Measurements from ENCODE around the gene KSR1. TPM values are rescaled to one million over a fixed set of nuclear protein-coding genes. Genes with fewer than 3 reads are reported as not detected.

The KSR1 gene
- total and polyA plus RNA-seq, 9 of the 15 experiments (the other 6 are each of a cell fraction or from before 2014, with no cell fraction given): 1.4 to 51.7 (median 18.4) TPM

- H3K4me1 ChIP-seq (replicated peaks in 1 of 2; ENCODE audit: control insufficient read depth in 2 of 2, insufficient read depth in 2 of 2, low read length in 2 of 2): peaks cover 8 to 10% of the 10 kb centered on the region in 2 experiments; a peak in 3 of 5 replicates
- no peaks in the 10 kb centered on the region for H3K36me3 ChIP-seq (ENCODE audit: control insufficient read depth, insufficient read depth, low read length)
- no peak overlapping the region for H3K4me3 ChIP-seq
- H3K79me2 ChIP-seq (ENCODE audit: control insufficient read depth, insufficient read depth, low read length): no peaks in the 10 kb centered on the region
- in situ Hi-C loops (cut with MboI): no loop called here
- 26% methylated on average over 6 of the region's 6 CpGs for WGBS (ENCODE audit: insufficient coverage, low coverage, missing lambda C conversion rate)
- H3K27me3 ChIP-seq (ENCODE audit: control insufficient read depth in 2 of 2, insufficient read depth in 2 of 2, low read length in 2 of 2): no peaks in the 10 kb centered on the region; a peak in 1 of 5 replicates
- H3K9me3 ChIP-seq (replicated peaks; ENCODE audit: control insufficient read depth, insufficient read depth, low read depth, low read length): no peaks in the 10 kb centered on the region
- no peak overlapping the region for H2AFZ ChIP-seq (ENCODE audit: low read depth, low read length)
- no TSS peak for BruUV-seq (replicated peaks)
- no peak overlapping the region for H3K27ac ChIP-seq (ENCODE audit: extremely low read depth, low read depth, low read length)
- ATAC-seq (no peak), DNase-seq (ENCODE audit: extremely low read depth in 1 of 4, low spot score in 3 of 4) (no peak), FAIRE-seq (no peak)
- H4K20me1 ChIP-seq (replicated peaks; ENCODE audit: control insufficient read depth, insufficient read depth, low read length): no peaks in the 10 kb centered on the region
- intact Hi-C loops (cut with micrococcal nuclease): no loop called here
- ChIA-PET POLR2A (interaction anchor here (0.6 to 2.5 kb wide), 6 partner anchors 9 to 229 kb away, joined by 3 to 7 read pairs (median 4); partner anchors contain the start of gene WSB1), CTCF (ENCODE audit: low intra/inter-chr PET ratio) (no interaction called here)
- TF ChIP-seq ARHGAP35 (IDR thresholded peaks at IDR 0.05; ENCODE audit: partially characterized antibody): no peak
- TF ChIP-seq NCOA4 (IDR thresholded peaks at IDR 0.05; ENCODE audit: partially characterized antibody): no peak
- no peak overlapping the region for H3K4me2 ChIP-seq (ENCODE audit: insufficient read depth, low read length)
- no peak overlapping the region for H3K9ac ChIP-seq (ENCODE audit: insufficient read depth in 1 of 2, low read depth in 2 of 2, low read length in 2 of 2)
- no peaks in the 10 kb centered on the region for H3K9me1 ChIP-seq (ENCODE audit: control insufficient read depth, insufficient read depth, low read length)
These were observed 48.1 kb upstream of the KSR1 start for GRCh38 chr17:27407916-27408864.

GRCh38 chr17:27408891-27409290 lies 47.4 kb upstream of the KSR1 start:
- no peak overlapping the region for H2AFZ ChIP-seq (ENCODE audit: low read depth, low read length)
- H3K4me3 ChIP-seq: no peak overlapping the region
- no TSS peak for BruUV-seq (replicated peaks)
- peaks cover under 1 to 3% of the 10 kb centered on the region in 2 experiments; a peak in 3 of 5 replicates for H3K4me1 ChIP-seq (replicated peaks in 1 of 2; ENCODE audit: control insufficient read depth in 2 of 2, insufficient read depth in 2 of 2, low read length in 2 of 2)
- no peaks in the 10 kb centered on the region; a peak in 1 of 5 replicates for H3K27me3 ChIP-seq (ENCODE audit: control insufficient read depth in 2 of 2, insufficient read depth in 2 of 2, low read length in 2 of 2)
- CTCF ChIA-PET (ENCODE audit: low intra/inter-chr PET ratio): no interaction called here
- H3K79me2 ChIP-seq (ENCODE audit: control insufficient read depth, insufficient read depth, low read length): no peaks in the 10 kb centered on the region
- WGBS (ENCODE audit: insufficient coverage, low coverage, missing lambda C conversion rate): 34% methylated on average over 4 of the region's 4 CpGs
- no peak overlapping the region for H3K9ac ChIP-seq (ENCODE audit: insufficient read depth in 1 of 2, low read depth in 2 of 2, low read length in 2 of 2)
- no peak for TF ChIP-seq E2F1 (CRISPR knock-in tag; IDR thresholded peaks at IDR 0.05)
- FAIRE-seq (no peak), DNase-seq (ENCODE audit: extremely low read depth in 1 of 4, low spot score in 3 of 4) (no peak), ATAC-seq (no peak)
- H3K36me3 ChIP-seq (ENCODE audit: control insufficient read depth, insufficient read depth, low read length): no peaks in the 10 kb centered on the region
- no peaks in the 10 kb centered on the region for H3K9me1 ChIP-seq (ENCODE audit: control insufficient read depth, insufficient read depth, low read length)
- H4K20me1 ChIP-seq (replicated peaks; ENCODE audit: control insufficient read depth, insufficient read depth, low read length): no peaks in the 10 kb centered on the region
- in situ Hi-C loops (cut with MboI) (no loop called here), intact Hi-C loops (cut with micrococcal nuclease) (no loop called here)
- no peak overlapping the region for H3K27ac ChIP-seq (ENCODE audit: extremely low read depth, low read depth, low read length)
- no peak overlapping the region for H3K4me2 ChIP-seq (ENCODE audit: insufficient read depth, low read length)
- no peaks in the 10 kb centered on the region for H3K9me3 ChIP-seq (replicated peaks; ENCODE audit: control insufficient read depth, insufficient read depth, low read depth, low read length)
- POLR2A ChIA-PET: interaction anchor here (0.6 to 2.5 kb wide), 4 partner anchors 16 to 230 kb away, joined by 3 to 7 read pairs (median 3); no protein-coding TSS in a partner anchor
